Fibroblast of pulmonary artery (primary cell): ENCODE data around the gene IQUB.

Experiments used
- DNase-seq: peaks from one replicate; pipeline ENCODE4 v3.0.0-alpha.2; 2010; ENCODE audit warnings: low read depth
- H3K4me3 ChIP-seq: replicated peaks from 2 replicates; pipeline ENCODE4 v1.5.1; 2011; ENCODE audit warnings: low read depth, mild to moderate bottlenecking, control low read depth, low read length, moderate library complexity
- TF ChIP-seq, protein P1 (sequence below): IDR thresholded peaks from 2 replicates; pipeline ENCODE4 v1.5.1; 2011; ENCODE audit warnings: mild to moderate bottlenecking, control low read depth, low read length, inconsistent platforms; ENCODE audit errors: missing control alignments

The IQUB gene

DNA sequence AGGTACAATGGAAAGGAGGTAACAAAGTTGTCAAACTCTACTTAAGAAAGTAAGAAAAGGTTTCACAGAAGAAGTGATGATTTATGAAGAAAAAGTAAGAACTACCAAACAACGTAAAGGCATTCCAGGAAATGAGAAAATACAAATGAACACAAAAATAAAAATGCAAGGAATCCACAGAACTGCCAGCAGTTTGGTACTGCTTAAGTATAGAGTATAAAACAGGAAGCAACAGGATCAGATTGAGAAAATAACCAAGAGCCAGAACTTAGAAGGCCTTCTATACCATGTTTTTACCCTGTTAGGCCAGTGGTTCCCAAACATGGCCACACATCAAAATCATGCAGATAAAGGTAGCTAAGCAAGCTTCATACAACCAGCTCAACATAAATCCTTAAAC lies 14.0 kb upstream of the IQUB start:
- no peak overlapping the region for H3K4me3 ChIP-seq
- peak; percentile 38 for DNase-seq
- TF ChIP-seq, protein P1, sequence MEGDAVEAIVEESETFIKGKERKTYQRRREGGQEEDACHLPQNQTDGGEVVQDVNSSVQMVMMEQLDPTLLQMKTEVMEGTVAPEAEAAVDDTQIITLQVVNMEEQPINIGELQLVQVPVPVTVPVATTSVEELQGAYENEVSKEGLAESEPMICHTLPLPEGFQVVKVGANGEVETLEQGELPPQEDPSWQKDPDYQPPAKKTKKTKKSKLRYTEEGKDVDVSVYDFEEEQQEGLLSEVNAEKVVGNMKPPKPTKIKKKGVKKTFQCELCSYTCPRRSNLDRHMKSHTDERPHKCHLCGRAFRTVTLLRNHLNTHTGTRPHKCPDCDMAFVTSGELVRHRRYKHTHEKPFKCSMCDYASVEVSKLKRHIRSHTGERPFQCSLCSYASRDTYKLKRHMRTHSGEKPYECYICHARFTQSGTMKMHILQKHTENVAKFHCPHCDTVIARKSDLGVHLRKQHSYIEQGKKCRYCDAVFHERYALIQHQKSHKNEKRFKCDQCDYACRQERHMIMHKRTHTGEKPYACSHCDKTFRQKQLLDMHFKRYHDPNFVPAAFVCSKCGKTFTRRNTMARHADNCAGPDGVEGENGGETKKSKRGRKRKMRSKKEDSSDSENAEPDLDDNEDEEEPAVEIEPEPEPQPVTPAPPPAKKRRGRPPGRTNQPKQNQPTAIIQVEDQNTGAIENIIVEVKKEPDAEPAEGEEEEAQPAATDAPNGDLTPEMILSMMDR = no peak

GRCh38 chr7:123539871-123540270 lies 5.5 kb upstream of the IQUB start:
- no peak for DNase-seq
- no peak overlapping the region for H3K4me3 ChIP-seq
- TF ChIP-seq, protein P1 = no peak

DNA sequence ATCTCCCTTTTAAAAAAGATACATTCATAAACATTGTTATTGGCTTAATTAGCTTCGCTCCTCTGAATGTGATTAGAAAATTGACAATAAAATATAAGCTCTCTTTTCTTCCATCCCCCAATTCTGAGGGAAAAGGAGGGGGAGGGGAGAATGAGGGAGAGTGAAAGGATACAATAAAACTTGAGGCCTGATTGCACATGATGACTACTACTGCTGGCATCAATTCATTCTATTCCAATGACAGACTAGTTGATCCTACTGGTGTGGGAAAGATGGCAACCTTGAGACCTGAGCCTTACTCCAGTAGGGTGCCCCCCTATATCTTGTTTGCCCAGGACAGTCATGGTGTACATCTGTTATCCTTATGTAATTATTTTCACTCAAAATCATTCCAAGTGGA lies 4.5 kb upstream of the IQUB start:
- H3K4me3 ChIP-seq = no peak overlapping the region
- no peak for DNase-seq
- TF ChIP-seq, protein P1 = no peak

- peak; percentile 72 for DNase-seq
- TF ChIP-seq, protein P1 = no peak
- H3K4me3 ChIP-seq = no peak overlapping the region
Observed at GRCh38 chr7:123538189-123538714, 3.9 kb upstream of the IQUB start.

- DNase-seq = peak; percentile 58
- no peak overlapping the region for H3K4me3 ChIP-seq
- TF ChIP-seq, protein P1 = peak; percentile 51
Observed at GRCh38 chr7:123537026-123537642, 2.7 kb upstream of the IQUB start.

DNA sequence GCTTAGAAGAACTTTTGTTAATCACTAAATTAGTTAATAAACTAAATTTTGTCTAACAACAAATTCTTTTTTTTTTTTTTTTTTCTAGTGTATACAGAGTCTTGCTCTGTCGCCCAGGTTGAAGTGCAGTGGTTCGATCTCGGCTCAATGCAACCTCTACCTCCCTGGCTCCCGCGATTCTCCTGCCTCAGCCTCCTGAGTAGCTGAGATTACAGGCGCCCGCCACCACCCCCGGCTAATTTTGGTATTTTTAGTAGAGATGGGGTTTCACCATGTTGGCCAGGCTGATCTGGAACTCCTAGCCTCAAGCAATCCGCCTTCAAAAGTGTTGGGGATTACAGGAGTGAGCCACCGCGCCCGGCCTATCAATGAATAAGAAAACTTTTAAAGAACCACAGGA lies 1.1 kb upstream of the IQUB start:
- TF ChIP-seq, protein P1 = no peak
- peak overlapping the region; percentile 71 for H3K4me3 ChIP-seq
- no peak for DNase-seq

GRCh38 chr7:123533929-123534382 lies 439 bp downstream of the IQUB start:
- DNase-seq = no peak
- peak overlapping the region; percentile 71 for H3K4me3 ChIP-seq
- TF ChIP-seq, protein P1 = no peak
